ENCODE data around the gene CALN1. TPM values are rescaled to one million over a fixed set of nuclear protein-coding genes. Genes with fewer than 3 reads are reported as not detected.

Gene CALN1
- total RNA-seq, 2 donors from 2014 or later = 4.3 to 6.9 TPM

- no peaks in the 10 kb centered on the region for H3K27me3 ChIP-seq (ENCODE audit: control insufficient read depth, insufficient read depth, low read length, poor library complexity, severe bottlenecking)
- no peaks in the 10 kb centered on the region for H3K27me3 Mint-ChIP-seq (ENCODE audit: insufficient read depth)
- no peak for DNase-seq
- no peaks in the 10 kb centered on the region for H3K4me1 ChIP-seq (ENCODE audit: control insufficient read depth, insufficient read depth, low read length)
- H3K4me1 Mint-ChIP-seq = peaks cover 7% of the 10 kb centered on the region
- no peak for TF ChIP-seq CTCF (conservative IDR thresholded peaks at IDR 0.05)
- no peaks in the 10 kb centered on the region for H3K36me3 ChIP-seq (ENCODE audit: control insufficient read depth, insufficient read depth, low read length)
- no peak overlapping the region for H3K9ac ChIP-seq (ENCODE audit: extremely low read depth, low read length, poor library complexity, severe bottlenecking)
- no peaks in the 10 kb centered on the region for H3K36me3 Mint-ChIP-seq (ENCODE audit: low read depth)
- WGBS, 2 experiments (ENCODE audit: insufficient coverage in 1 of 2, insufficient read length in 1 of 2) = 88 to 92% methylated on average over 5 of the region's 5 CpGs
- peaks cover 9% of the 10 kb centered on the region for H3K9me3 ChIP-seq (ENCODE audit: control insufficient read depth, low read length)
- peaks cover 23% of the 10 kb centered on the region for H3K9me3 Mint-ChIP-seq
- H3K27ac ChIP-seq (ENCODE audit: low read depth, low read length) = no peak overlapping the region
- no peak overlapping the region for H3K4me3 ChIP-seq (ENCODE audit: low read length)
- no peak overlapping the region for H3K27ac Mint-ChIP-seq
- H3K4me3 Mint-ChIP-seq = no peak overlapping the region
Observed at GRCh38 chr7:72112992-72113391, 299.1 kb downstream of the CALN1 start.

- Histone ChIP-seq H3K9ac (ENCODE audit: extremely low read depth, low read length, poor library complexity, severe bottlenecking) (no peak overlapping the region), H3K36me3 (ENCODE audit: control insufficient read depth, insufficient read depth, low read length) (no peaks in the 10 kb centered on the region), H3K4me3 (ENCODE audit: low read length) (no peak overlapping the region), H3K9me3 (ENCODE audit: control insufficient read depth, low read length) (peaks cover 14% of the 10 kb centered on the region), H3K27me3 (ENCODE audit: control insufficient read depth, insufficient read depth, low read length, poor library complexity, severe bottlenecking) (no peaks in the 10 kb centered on the region), H3K4me1 (ENCODE audit: control insufficient read depth, insufficient read depth, low read length) (no peaks in the 10 kb centered on the region), H3K27ac (ENCODE audit: low read depth, low read length) (no peak overlapping the region)
- 93 to 95% methylated on average over 4 of the region's 4 CpGs for WGBS, 2 experiments (ENCODE audit: insufficient coverage in 1 of 2, insufficient read length in 1 of 2)
- DNase-seq = no peak
- Mint-ChIP-seq H3K27ac (no peak overlapping the region), H3K4me1 (peaks cover 7% of the 10 kb centered on the region), H3K9me3 (peaks cover 26% of the 10 kb centered on the region), H3K4me3 (no peak overlapping the region), H3K27me3 (ENCODE audit: insufficient read depth) (no peaks in the 10 kb centered on the region), H3K36me3 (ENCODE audit: low read depth) (no peaks in the 10 kb centered on the region)
- no peak for TF ChIP-seq CTCF (conservative IDR thresholded peaks at IDR 0.05)
Observed at GRCh38 chr7:72112530-72112929, 299.6 kb downstream of the CALN1 start.

GRCh38 chr7:72111086-72111485, 301.1 kb downstream of the CALN1 start:
- no peaks in the 10 kb centered on the region for H3K4me1 ChIP-seq (ENCODE audit: control insufficient read depth, insufficient read depth, low read length)
- Mint-ChIP-seq H3K27ac (no peak overlapping the region), H3K9me3 (peaks cover 19% of the 10 kb centered on the region), H3K36me3 (ENCODE audit: low read depth) (no peaks in the 10 kb centered on the region), H3K4me3 (no peak overlapping the region), H3K4me1 (peaks cover 7% of the 10 kb centered on the region), H3K27me3 (ENCODE audit: insufficient read depth) (no peaks in the 10 kb centered on the region)
- WGBS, 2 experiments (ENCODE audit: insufficient coverage in 1 of 2, insufficient read length in 1 of 2) = 92 to 95% methylated on average over 8 of the region's 8 CpGs
- H3K9me3 ChIP-seq (ENCODE audit: control insufficient read depth, low read length) = peaks cover 16% of the 10 kb centered on the region
- no peak for TF ChIP-seq CTCF (conservative IDR thresholded peaks at IDR 0.05)
- DNase-seq = no peak
- no peak overlapping the region for H3K9ac ChIP-seq (ENCODE audit: extremely low read depth, low read length, poor library complexity, severe bottlenecking)
- H3K27ac ChIP-seq (ENCODE audit: low read depth, low read length) = no peak overlapping the region
- H3K27me3 ChIP-seq (ENCODE audit: control insufficient read depth, insufficient read depth, low read length, poor library complexity, severe bottlenecking) = no peaks in the 10 kb centered on the region
- H3K36me3 ChIP-seq (ENCODE audit: control insufficient read depth, insufficient read depth, low read length) = no peaks in the 10 kb centered on the region
- no peak overlapping the region for H3K4me3 ChIP-seq (ENCODE audit: low read length)

Measured in endodermal cell (in vitro differentiated cells).